ENCODE measurements around the gene INO80B.
A peak's percentile ranks its signal among the peaks of the same experiment; 100 is the strongest.

- TF ChIP-seq EZH2 (IDR thresholded peaks at IDR 0.05; ENCODE audit: borderline replicate concordance, insufficient read depth, low read length, poor library complexity, severe bottlenecking) (no peak), CTCF (IDR thresholded peaks at IDR 0.05; ENCODE audit: poor library complexity, severe bottlenecking) (peak; percentile 75), MXI1 (conservative IDR thresholded peaks at IDR 0.05; ENCODE audit: poor library complexity, severe bottlenecking) (peak; percentile 75), RAD21 (conservative IDR thresholded peaks at IDR 0.05) (peak; percentile 59), REST (IDR thresholded peaks at IDR 0.05; ENCODE audit: borderline replicate concordance) (peak; percentile 16), POLR2AphosphoS5 (IDR thresholded peaks at IDR 0.05) (peak; percentile 92), EP300 (conservative IDR thresholded peaks at IDR 0.05; ENCODE audit: poor library complexity, severe bottlenecking) (peak; percentile 72), SMC3 (conservative IDR thresholded peaks at IDR 0.05; ENCODE audit: poor library complexity) (peak; percentile 72), TAF1 (IDR thresholded peaks at IDR 0.05; ENCODE audit: low read depth) (peak; percentile 91)
Measured at GRCh38 chr2:74507145-74507925, 52.4 kb downstream of the INO80B start, which contains the start of gene PCGF1.

Measured in neural cell (in vitro differentiated cells).